Breast epithelium (tissue), 4 donors: Measurements from ENCODE around the gene SRGAP3. TPM values are rescaled to one million over a fixed set of nuclear protein-coding genes. Genes with fewer than 3 reads are reported as not detected.

Experiments used
- DNase-seq, 2 donors: peaks; one replicate each; pipeline ENCODE4 v3.0.0-alpha.2; 2019; ENCODE audit warnings: low spot score in 2 of 2
- H3K27ac ChIP-seq, 2 donors: fragments of 200-600 bp; sonication (generic) in 1 of 2; one replicate each; pipeline ENCODE4 v1.5.1; 2016 to 2019; ENCODE audit warnings: mild to moderate bottlenecking in 1 of 2
- H3K27me3 ChIP-seq, 2 donors: fragments of 200-600 bp; sonication (generic) in 1 of 2; one replicate each; pipeline versions ENCODE4 v1.5.1 to v1.6.0; 2017 to 2019; ENCODE audit warnings: control low read depth in 1 of 2, mild to moderate bottlenecking in 1 of 2
- H3K36me3 ChIP-seq: fragments of 200-600 bp; one replicate; pipeline ENCODE4 v1.5.1; 2019
- H3K4me1 ChIP-seq, 2 donors: fragments of 200-600 bp; sonication (generic); one replicate each; pipeline ENCODE4 v1.5.1; 2016 to 2019; ENCODE audit warnings: control low read depth in 1 of 2
- H3K4me3 ChIP-seq, 3 donors: fragments of 200-600 bp; sonication (generic); 1 replicate in 2 of 3; 2 replicates in 1 of 3; pipeline ENCODE4 v1.5.1; 2016 to 2019; ENCODE audit warnings: mild to moderate bottlenecking in 3 of 3, moderate library complexity in 2 of 3
- H3K9me3 ChIP-seq, 2 donors: fragments of 200-600 bp; sonication (generic) in 1 of 2; one replicate each; pipeline ENCODE4 v1.5.1; 2016 to 2019; ENCODE audit warnings: control low read depth in 1 of 2
- POLR2A ChIP-seq: fragments of 450-650 bp; IDR thresholded peaks from one replicate; pipeline ENCODE4 v1.6.1; 2016; ENCODE audit warnings: antibody characterized with exemption, mild to moderate bottlenecking, moderate library complexity
- POLR2AphosphoS5 ChIP-seq, 3 donors: sonication (generic); formaldehyde crosslinking; IDR thresholded peaks; one replicate each; pipeline ENCODE4 v1.6.1; 2017; ENCODE audit warnings: antibody characterized with exemption in 3 of 3
- intact Hi-C: fragments of 100-400 bp; cut with DNase I; formaldehyde crosslinking; loops from one replicate; pipeline ENCODE4 v1.15.1; 2023; ENCODE audit warnings: low total_unique reads
- total RNA-seq, 3 donors: library from RNA; depleted of rRNA; stranded (reverse); fragments of >200 nt; gene quantifications; one replicate each; pipeline ENCODE4 v1.1.0, GENCODE V29; 2016
- TF ChIP-seq, protein P1 (sequence below), 3 donors: fragments of 450-650 bp; IDR thresholded peaks; one replicate each; pipeline ENCODE4 v1.5.1; 2016 to 2017; ENCODE audit warnings: antibody characterized with exemption in 3 of 3, mild to moderate bottlenecking in 3 of 3, moderate library complexity in 3 of 3

The SRGAP3 gene
- total RNA-seq, 3 donors from 2014 or later = 13.6 to 21.5 (median 19.0) TPM

- no peaks in the 10 kb centered on the region for H3K36me3 ChIP-seq
- intact Hi-C loops = no loop called here
- no peak for DNase-seq
- no peaks in the 10 kb centered on the region for H3K27me3 ChIP-seq
- H3K27ac ChIP-seq = no peak overlapping the region
- H3K4me1 ChIP-seq = no peaks in the 10 kb centered on the region
- no peak overlapping the region for H3K4me3 ChIP-seq
- TF ChIP-seq POLR2AphosphoS5 (IDR thresholded peaks at IDR 0.05) (no peak), POLR2A (no peak)
- TF ChIP-seq, protein P1, sequence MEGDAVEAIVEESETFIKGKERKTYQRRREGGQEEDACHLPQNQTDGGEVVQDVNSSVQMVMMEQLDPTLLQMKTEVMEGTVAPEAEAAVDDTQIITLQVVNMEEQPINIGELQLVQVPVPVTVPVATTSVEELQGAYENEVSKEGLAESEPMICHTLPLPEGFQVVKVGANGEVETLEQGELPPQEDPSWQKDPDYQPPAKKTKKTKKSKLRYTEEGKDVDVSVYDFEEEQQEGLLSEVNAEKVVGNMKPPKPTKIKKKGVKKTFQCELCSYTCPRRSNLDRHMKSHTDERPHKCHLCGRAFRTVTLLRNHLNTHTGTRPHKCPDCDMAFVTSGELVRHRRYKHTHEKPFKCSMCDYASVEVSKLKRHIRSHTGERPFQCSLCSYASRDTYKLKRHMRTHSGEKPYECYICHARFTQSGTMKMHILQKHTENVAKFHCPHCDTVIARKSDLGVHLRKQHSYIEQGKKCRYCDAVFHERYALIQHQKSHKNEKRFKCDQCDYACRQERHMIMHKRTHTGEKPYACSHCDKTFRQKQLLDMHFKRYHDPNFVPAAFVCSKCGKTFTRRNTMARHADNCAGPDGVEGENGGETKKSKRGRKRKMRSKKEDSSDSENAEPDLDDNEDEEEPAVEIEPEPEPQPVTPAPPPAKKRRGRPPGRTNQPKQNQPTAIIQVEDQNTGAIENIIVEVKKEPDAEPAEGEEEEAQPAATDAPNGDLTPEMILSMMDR (IDR thresholded peaks at IDR 0.05) = no peak
- peaks cover 0 to 7% of the 10 kb centered on the region in 2 donors for H3K9me3 ChIP-seq
These were observed 29.1 kb upstream of the SRGAP3 start for GRCh38 chr3:9278498-9278897.

- no peak for DNase-seq
- TF ChIP-seq POLR2A = no peak
- TF ChIP-seq, protein P1 (IDR thresholded peaks at IDR 0.05) = no peak
- TF ChIP-seq POLR2AphosphoS5 (IDR thresholded peaks at IDR 0.05) = no peak
- Histone ChIP-seq H3K4me3 (no peak overlapping the region), H3K9me3 (peaks cover 0 to 7% of the 10 kb centered on the region in 2 donors), H3K27ac (no peak overlapping the region), H3K4me1 (no peaks in the 10 kb centered on the region), H3K36me3 (no peaks in the 10 kb centered on the region), H3K27me3 (no peaks in the 10 kb centered on the region)
- intact Hi-C loops = no loop called here
These were observed 28.6 kb upstream of the SRGAP3 start for GRCh38 chr3:9278085-9278484.

DNA sequence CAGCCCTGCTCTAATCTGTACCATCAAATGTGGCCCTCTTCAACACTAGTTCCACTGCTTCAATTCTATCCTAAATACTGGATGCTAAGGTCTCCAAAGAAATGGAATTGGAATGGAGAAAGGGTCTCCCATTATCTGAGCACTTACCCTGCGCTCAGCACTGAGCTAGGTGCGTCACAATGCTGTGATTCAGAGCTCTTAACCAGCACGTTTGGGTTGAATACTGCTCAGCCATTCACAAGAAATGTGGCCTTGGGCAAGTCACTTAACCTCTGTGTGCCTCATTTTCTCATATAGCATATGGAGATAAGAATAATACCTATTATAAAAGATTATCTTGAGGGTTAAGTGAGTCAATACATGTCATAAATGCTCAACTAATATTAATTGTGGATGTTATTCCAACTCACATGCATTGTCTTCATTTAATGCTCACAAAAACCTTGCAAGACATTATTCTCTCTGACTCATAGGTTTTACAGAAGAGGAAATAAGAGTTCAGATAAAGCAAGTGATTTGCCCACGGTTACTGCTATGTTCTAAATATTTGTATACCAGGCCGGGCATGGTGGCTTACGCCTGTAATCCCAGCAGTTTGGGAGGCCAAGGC is 27.4 kb upstream of the SRGAP3 start:
- TF ChIP-seq POLR2A (no peak), POLR2AphosphoS5 (IDR thresholded peaks at IDR 0.05) (no peak)
- TF ChIP-seq, protein P1 (IDR thresholded peaks at IDR 0.05) = no peak
- intact Hi-C loops = no loop called here
- DNase-seq = no peak
- peaks cover 0 to 7% of the 10 kb centered on the region in 2 donors for H3K9me3 ChIP-seq
- no peaks in the 10 kb centered on the region for H3K27me3 ChIP-seq
- H3K4me3 ChIP-seq = no peak overlapping the region
- H3K36me3 ChIP-seq = no peaks in the 10 kb centered on the region
- no peaks in the 10 kb centered on the region for H3K4me1 ChIP-seq
- H3K27ac ChIP-seq = no peak overlapping the region

- no peak overlapping the region for H3K4me3 ChIP-seq
- peaks cover 0 to 7% of the 10 kb centered on the region in 2 donors for H3K9me3 ChIP-seq
- no peaks in the 10 kb centered on the region for H3K27me3 ChIP-seq
- no peaks in the 10 kb centered on the region for H3K4me1 ChIP-seq
- no peak for DNase-seq
- intact Hi-C loops = no loop called here
- no peak overlapping the region for H3K27ac ChIP-seq
- no peaks in the 10 kb centered on the region for H3K36me3 ChIP-seq
- TF ChIP-seq POLR2AphosphoS5 (IDR thresholded peaks at IDR 0.05) (no peak), POLR2A (no peak)
- TF ChIP-seq, protein P1 (IDR thresholded peaks at IDR 0.05) = no peak
These were observed 22.5 kb upstream of the SRGAP3 start for GRCh38 chr3:9271903-9272302.

DNA sequence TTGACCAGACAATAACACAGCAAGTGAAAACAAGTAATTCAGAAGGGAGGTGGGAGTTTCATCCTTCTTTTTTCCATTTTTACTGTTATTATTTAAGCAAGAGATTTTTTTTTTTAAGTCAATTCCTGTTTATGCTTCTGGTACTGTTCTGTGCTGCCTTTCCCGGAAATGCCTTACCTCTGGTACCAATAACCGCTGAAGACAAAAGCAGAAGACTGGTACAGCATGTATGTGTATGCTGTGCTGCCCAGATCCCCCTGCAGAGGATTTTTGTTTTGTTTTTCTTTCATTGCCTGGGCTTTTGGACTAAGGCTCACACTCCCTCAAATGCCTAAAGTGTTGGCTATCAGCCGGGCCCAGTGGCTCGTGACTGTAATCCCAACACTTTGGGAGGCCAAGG is 21.3 kb upstream of the SRGAP3 start:
- Histone ChIP-seq H3K4me3 (no peak overlapping the region), H3K36me3 (no peaks in the 10 kb centered on the region), H3K27me3 (no peaks in the 10 kb centered on the region), H3K27ac (no peak overlapping the region), H3K4me1 (no peaks in the 10 kb centered on the region), H3K9me3 (peaks cover 0 to 7% of the 10 kb centered on the region in 2 donors)
- DNase-seq = no peak
- intact Hi-C loops = no loop called here
- no peak for TF ChIP-seq POLR2A
- TF ChIP-seq, protein P1 (IDR thresholded peaks at IDR 0.05) = no peak
- TF ChIP-seq POLR2AphosphoS5 (IDR thresholded peaks at IDR 0.05) = no peak
